Aorta (tissue), 5 donors: ENCODE measurements around the gene TXNRD3. TPM values are rescaled to one million over a fixed set of nuclear protein-coding genes. Genes with fewer than 3 reads are reported as not detected.
"Not testable (repeated sequence)": the region's sequence is repeated elsewhere in the genome, so short reads cannot be mapped to it uniquely, and the experiment has no call there.

Source experiments
- ATAC-seq: fragments of 200-7000 bp; cut with Tn5 transposase; one replicate; pipeline ENCODE4 v1.9.1; 2022; ENCODE audit warnings: moderate library complexity; ENCODE audit not compliant: low FRiP score
- DNase-seq, 2 donors: peaks; one replicate each; pipeline ENCODE4 v3.0.0-alpha.2; 2020
- H3K27ac ChIP-seq, 2 donors: one replicate each; pipeline ENCODE4 v1.5.1; 2013; ENCODE audit warnings: low read length in 2 of 2, mild to moderate bottlenecking in 2 of 2, moderate library complexity in 2 of 2, control low read depth in 1 of 2, inconsistent platforms in 1 of 2, low read depth in 1 of 2
- H3K27me3 ChIP-seq, 2 donors: one replicate each; pipeline ENCODE4 v1.6.1; 2013; ENCODE audit warnings: control low read depth in 1 of 2, low read length in 1 of 2, mild to moderate bottlenecking in 1 of 2, moderate library complexity in 1 of 2; ENCODE audit not compliant: insufficient read depth in 2 of 2, control insufficient read depth in 1 of 2
- H3K36me3 ChIP-seq, 2 donors: one replicate each; pipeline ENCODE4 v1.6.1; 2013; ENCODE audit warnings: control low read depth in 1 of 2, low read length in 1 of 2, mild to moderate bottlenecking in 1 of 2; ENCODE audit not compliant: insufficient read depth in 2 of 2, control insufficient read depth in 1 of 2
- H3K4me1 ChIP-seq, 2 donors: one replicate each; pipeline ENCODE4 v1.6.1; 2013; ENCODE audit warnings: low read length in 2 of 2, control low read depth in 1 of 2, mild to moderate bottlenecking in 1 of 2, moderate library complexity in 1 of 2; ENCODE audit not compliant: insufficient read depth in 2 of 2, control insufficient read depth in 1 of 2
- H3K4me3 ChIP-seq, 2 donors: one replicate each; pipeline ENCODE4 v1.5.1; 2013; ENCODE audit warnings: low read length in 2 of 2, control low read depth in 1 of 2, mild to moderate bottlenecking in 1 of 2
- H3K9me3 ChIP-seq: one replicate; pipeline ENCODE4 v1.6.1; 2013; ENCODE audit warnings: mild to moderate bottlenecking, low read length; ENCODE audit not compliant: control insufficient read depth
- WGBS, 2 donors: extraction: QIAGEN DNeasy Blood & Tissue Kit; methylation state at CpG; one replicate each; pipeline ENCODE4 v1.1.7; 2013; 5-methylcytosine and 5-hydroxymethylcytosine counted together
- intact Hi-C, 2 donors: fragments of 100-400 bp; cut with DNase I; formaldehyde crosslinking; loops; one replicate each; pipeline versions ENCODE4 v1.14.2 to v1.15.0; 2022
- polyA plus RNA-seq, 2 donors: library from polyadenylated mRNA; stranded (reverse); fragments of 200-250 nt; gene quantifications; one replicate each; pipeline ENCODE4 v1.2.3, GENCODE V29; 2013
- total RNA-seq, 2 donors: library from RNA; stranded (reverse); fragmentation: NEBNext Ultra II Directional; extraction: Animal tissue kit (Norgen Biotek cat#: 25700); gene quantifications; one replicate each; pipeline ENCODE4 v1.2.1, GENCODE V29; 2021
- donor health status: healthy with polysubstance abuse.
- donor health status: Bipolar disorder and iron deficiency.
- donor health status: DM: no; HTN: no; CAD: no.
- donor health status: DM: no; HTN: no; CAD: no.
- donor health status: DM: yes; HTN: yes; CAD: no.

Gene TXNRD3
- total and polyA plus RNA-seq, 4 donors = 3.6 to 13.7 (median 5.7) TPM

DNA sequence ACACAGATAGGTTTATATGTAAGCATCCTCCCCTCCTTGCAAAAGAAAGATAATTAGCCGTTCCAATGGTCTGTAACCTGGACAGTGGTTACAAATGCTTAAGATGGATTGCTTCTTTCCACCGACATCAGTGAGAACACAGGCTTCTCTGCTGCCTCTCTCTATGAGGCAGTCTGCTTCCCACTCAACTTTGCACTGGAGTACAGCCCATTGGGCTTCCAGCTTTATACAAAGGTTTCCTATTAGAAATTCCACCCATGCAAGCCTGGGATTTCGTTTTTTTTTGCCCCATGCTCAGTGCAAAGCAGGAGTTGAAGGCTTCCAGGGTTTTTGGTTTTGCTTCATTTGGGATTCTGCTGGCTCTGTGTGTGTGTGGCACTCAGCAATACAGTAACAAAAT lies 48.9 kb downstream of the TXNRD3 start:
- peaks cover 5% of the 10 kb centered on the region for H3K9me3 ChIP-seq
- DNase-seq (no peak), ATAC-seq (no peak)
- H3K27ac ChIP-seq = no peak overlapping the region
- H3K4me3 ChIP-seq = no peak overlapping the region
- no peaks in the 10 kb centered on the region for H3K4me1 ChIP-seq
- intact Hi-C loops = no loop called here
- WGBS, 2 donors = 77 to 82% methylated on average over 3 of the region's 3 CpGs
- H3K36me3 ChIP-seq = peaks cover 7 to 11% of the 10 kb centered on the region in 2 donors
- no peaks in the 10 kb centered on the region for H3K27me3 ChIP-seq

GRCh38 chr3:126604691-126605090 lies 50.2 kb downstream of the TXNRD3 start:
- no peak overlapping the region for H3K4me3 ChIP-seq

DNA sequence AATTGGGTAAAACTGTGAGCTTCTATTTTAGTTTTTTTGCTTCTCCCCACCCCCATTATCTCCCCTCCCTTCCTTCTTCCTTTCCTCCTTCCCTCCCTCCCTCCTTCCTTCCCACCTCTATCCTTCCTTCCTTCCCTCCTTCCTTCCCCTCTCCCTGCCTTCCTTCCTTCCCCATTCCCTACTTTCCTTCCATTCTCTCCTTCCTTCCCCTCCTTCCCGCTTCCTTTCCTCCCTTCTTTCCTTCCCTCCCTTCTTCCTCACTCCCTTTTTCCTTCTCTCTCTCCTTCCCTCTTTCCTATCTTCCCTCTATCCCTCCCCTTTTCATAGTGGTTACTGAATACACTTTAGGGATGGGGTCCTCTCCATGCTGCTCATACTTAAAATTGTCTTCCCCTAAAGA lies 55.8 kb downstream of the TXNRD3 start:
- Histone ChIP-seq H3K27ac (no peak overlapping the region), H3K4me3 (no peak overlapping the region), H3K36me3 (no peaks in the 10 kb centered on the region), H3K4me1 (no peaks in the 10 kb centered on the region), H3K27me3 (no peaks in the 10 kb centered on the region), H3K9me3 (peaks cover 5% of the 10 kb centered on the region)
- intact Hi-C loops = no loop called here
- WGBS, 2 donors = 0% methylated on average over 1 of the region's 1 CpG
- DNase-seq (no peak), ATAC-seq (no peak)

More at GRCh38 chr3:126604691-126605090, 50.2 kb downstream of the TXNRD3 start:
- intact Hi-C loops = no loop called here
- H3K4me1 ChIP-seq = no peaks in the 10 kb centered on the region
- ATAC-seq (no peak), DNase-seq (no peak)
- H3K27me3 ChIP-seq = no peaks in the 10 kb centered on the region
- peaks cover 5 to 6% of the 10 kb centered on the region in 2 donors for H3K36me3 ChIP-seq
- H3K27ac ChIP-seq = no peak overlapping the region
- peaks cover 5% of the 10 kb centered on the region for H3K9me3 ChIP-seq
- WGBS, 2 donors = 91 to 94% methylated on average over 6 of the region's 6 CpGs

- H3K36me3 ChIP-seq, DNase-seq, H3K4me3 ChIP-seq, H3K9me3 ChIP-seq, H3K27ac ChIP-seq, ATAC-seq, H3K4me1 ChIP-seq, intact Hi-C loops, H3K27me3 ChIP-seq: not testable (repeated sequence)
- WGBS, 2 donors = 94 to 96% methylated on average over 4 of the region's 4 CpGs
Observed at GRCh38 chr3:126595479-126595878, 59.4 kb downstream of the TXNRD3 start.

DNA sequence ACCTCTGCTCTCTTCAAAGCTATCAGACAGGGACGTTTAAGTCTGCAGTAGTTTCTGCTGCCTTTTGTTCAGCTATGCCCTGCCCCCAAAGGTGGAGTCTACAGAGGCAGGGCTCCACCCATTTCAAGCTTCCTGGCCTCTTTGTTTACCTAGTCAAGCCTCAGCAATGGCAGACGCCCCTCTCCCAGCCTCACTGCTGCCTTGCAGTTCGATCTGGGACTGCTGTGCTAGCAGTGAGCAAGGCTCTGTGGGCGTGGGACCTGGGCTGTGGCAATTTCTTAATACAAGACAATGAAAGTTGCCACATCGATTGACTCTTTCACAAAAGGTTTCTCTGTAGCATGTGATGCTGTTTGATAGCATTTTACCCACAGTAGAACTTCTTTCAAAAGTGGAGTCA lies 63.4 kb downstream of the TXNRD3 start:
- DNase-seq, H3K4me3 ChIP-seq, H3K27me3 ChIP-seq, intact Hi-C loops, H3K36me3 ChIP-seq, H3K27ac ChIP-seq, H3K9me3 ChIP-seq, H3K4me1 ChIP-seq, ATAC-seq: not testable (repeated sequence)
- 61 to 74% methylated on average over 5 of the region's 5 CpGs for WGBS, 2 donors

- H3K27ac ChIP-seq = no peak overlapping the region
- intact Hi-C loops = no loop called here
- no peaks in the 10 kb centered on the region for H3K4me1 ChIP-seq
- H3K36me3 ChIP-seq = no peaks in the 10 kb centered on the region
- no peak overlapping the region for H3K4me3 ChIP-seq
- ATAC-seq (no peak), DNase-seq (no peak)
- H3K9me3 ChIP-seq = peaks cover 3% of the 10 kb centered on the region
- WGBS, 2 donors = 63 to 72% methylated on average over 4 of the region's 4 CpGs
- no peaks in the 10 kb centered on the region for H3K27me3 ChIP-seq
Observed at GRCh38 chr3:126582311-126582710, 72.6 kb downstream of the TXNRD3 start.

GRCh38 chr3:126581569-126581968 lies 73.4 kb downstream of the TXNRD3 start:
- WGBS, 2 donors = 82 to 84% methylated on average over 2 of the region's 2 CpGs
- no peaks in the 10 kb centered on the region for H3K36me3 ChIP-seq
- intact Hi-C loops = no loop called here

GRCh38 chr3:126580746-126581145 lies 74.2 kb downstream of the TXNRD3 start:
- WGBS, 2 donors = 75 to 80% methylated on average over 5 of the region's 5 CpGs
- no peak overlapping the region for H3K27ac ChIP-seq
- intact Hi-C loops = no loop called here
- H3K4me3 ChIP-seq = no peak overlapping the region
- H3K9me3 ChIP-seq = peaks cover 3% of the 10 kb centered on the region
- no peaks in the 10 kb centered on the region for H3K4me1 ChIP-seq
- DNase-seq (no peak), ATAC-seq (no peak)
- H3K27me3 ChIP-seq = no peaks in the 10 kb centered on the region
- no peaks in the 10 kb centered on the region for H3K36me3 ChIP-seq

More at GRCh38 chr3:126581569-126581968, 73.4 kb downstream of the TXNRD3 start:
- DNase-seq (no peak), ATAC-seq (no peak)
- Histone ChIP-seq H3K9me3 (peaks cover 3% of the 10 kb centered on the region), H3K4me1 (no peaks in the 10 kb centered on the region), H3K27ac (no peak overlapping the region), H3K27me3 (no peaks in the 10 kb centered on the region), H3K4me3 (no peak overlapping the region)

DNA sequence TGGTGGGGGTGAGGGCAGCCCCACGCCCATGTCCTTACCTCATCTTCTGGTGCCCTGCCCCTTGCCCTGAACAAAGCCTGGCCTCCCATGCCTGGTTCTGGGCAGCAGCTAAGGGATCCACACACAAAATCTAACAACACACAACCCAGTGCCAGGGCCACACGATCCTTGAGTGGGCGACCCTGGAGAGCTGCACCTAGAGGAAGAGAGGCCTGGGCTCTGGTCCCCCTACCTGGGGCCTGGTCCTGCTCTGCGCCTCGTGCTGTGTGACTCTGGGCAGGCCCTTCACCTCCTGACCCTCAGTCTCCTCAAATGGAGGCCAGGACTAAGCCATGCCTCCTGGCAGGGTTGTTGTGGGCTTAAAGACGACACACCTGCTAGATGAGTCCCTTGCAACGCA lies 76.2 kb downstream of the TXNRD3 start:
- intact Hi-C loops = no loop called here
- Histone ChIP-seq H3K4me1 (no peaks in the 10 kb centered on the region), H3K36me3 (no peaks in the 10 kb centered on the region), H3K27ac (no peak overlapping the region), H3K9me3 (peaks cover 3% of the 10 kb centered on the region), H3K27me3 (no peaks in the 10 kb centered on the region), H3K4me3 (no peak overlapping the region)
- DNase-seq (no peak), ATAC-seq (no peak)
- WGBS, 2 donors = 90 to 91% methylated on average over 7 of the region's 7 CpGs
